Calu3 (cell line): ENCODE results near the gene PLEKHA7. TPM values are rescaled to one million over a fixed set of nuclear protein-coding genes. Genes with fewer than 3 reads are reported as not detected.

Experiments
- BruUV-seq: library from RNA; stranded (reverse); fragments of 400-500 nt; replicated peaks from 2 replicates; lab custom pipeline; 2021; lab: Mats Ljungman, UMichigan
- CTCF ChIA-PET: fragments of 300-600 bp; sonication (Branson Sonifier 250); formaldehyde crosslinking; loops from one replicate; lab custom pipeline; 2022; ENCODE audit warnings: antibody characterized with exemption; lab: Charles Lee
- DNase-seq: peaks from one replicate; pipeline ENCODE4 v3.0.0; 2022
- H3K27ac Mint-ChIP-seq: one replicate; pipeline ENCODE4 v1.8.0; 2022; ENCODE audit warnings: mixed read lengths; ENCODE audit not compliant: unreplicated experiment
- H3K27me3 Mint-ChIP-seq: one replicate; pipeline ENCODE4 v1.8.0; 2022; ENCODE audit warnings: mixed read lengths; ENCODE audit not compliant: unreplicated experiment
- H3K36me3 Mint-ChIP-seq: one replicate; pipeline ENCODE4 v1.8.0; 2022; ENCODE audit warnings: mild to moderate bottlenecking, moderate library complexity, mixed read lengths; ENCODE audit not compliant: insufficient read depth, unreplicated experiment
- H3K4me1 Mint-ChIP-seq: one replicate; pipeline ENCODE4 v1.8.0; 2022; ENCODE audit warnings: mild to moderate bottlenecking, low read depth, mixed read lengths; ENCODE audit not compliant: unreplicated experiment
- H3K4me3 Mint-ChIP-seq: one replicate; pipeline ENCODE4 v1.8.0; 2022; ENCODE audit warnings: mild to moderate bottlenecking, low read depth, moderate library complexity, mixed read lengths; ENCODE audit not compliant: unreplicated experiment
- H3K9me3 Mint-ChIP-seq: one replicate; pipeline ENCODE4 v1.8.0; 2022; ENCODE audit warnings: low read depth, mixed read lengths; ENCODE audit not compliant: unreplicated experiment
- intact Hi-C: fragments of 100-400 bp; cut with micrococcal nuclease; formaldehyde crosslinking; loops from one replicate; pipeline ENCODE4 v1.10.0; 2022; ENCODE audit not compliant: unreplicated experiment
- total RNA-seq: library from RNA; stranded (reverse); gene quantifications from 2 replicates; pipeline ENCODE4 v1.2.3, GENCODE V29; 2022
- TF ChIP-seq, protein P1 (sequence below): fragments of 200-600 bp; IDR thresholded peaks from one replicate; pipeline ENCODE4 v1.8.0; 2022; ENCODE audit warnings: antibody characterized with exemption; ENCODE audit not compliant: unreplicated experiment

PLEKHA7 gene
- total RNA-seq, 1 experiment from 2014 or later, result 138 TPM

DNA sequence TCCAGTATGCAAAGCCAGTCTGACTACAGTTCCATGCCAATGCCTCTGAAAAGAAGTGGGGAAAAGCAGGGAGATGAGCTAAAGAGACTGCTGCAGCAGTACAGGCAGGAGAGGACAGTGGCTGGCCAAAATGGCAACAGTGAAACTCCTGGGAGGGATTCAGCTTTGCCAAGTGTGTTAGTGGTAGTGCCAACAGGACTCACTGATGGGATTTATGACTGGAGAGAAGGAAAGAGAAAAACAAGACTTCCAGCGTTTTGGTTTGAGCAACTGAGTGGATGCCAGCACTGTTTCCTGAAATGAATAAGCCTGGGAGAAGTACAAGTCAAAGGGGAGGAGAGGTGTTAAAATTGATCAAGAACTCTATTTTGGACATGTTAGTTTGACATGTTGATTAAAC lies 80.9 kb downstream of the PLEKHA7 start:
- CTCF ChIA-PET, result interaction anchor here (0.6 to 1.1 kb wide), 2 partner anchors 15 to 151 kb away, joined by 3 read pairs; no protein-coding TSS in a partner anchor
- H3K36me3 Mint-ChIP-seq, result peaks cover 7% of the 10 kb centered on the region
- TF ChIP-seq, protein P1, sequence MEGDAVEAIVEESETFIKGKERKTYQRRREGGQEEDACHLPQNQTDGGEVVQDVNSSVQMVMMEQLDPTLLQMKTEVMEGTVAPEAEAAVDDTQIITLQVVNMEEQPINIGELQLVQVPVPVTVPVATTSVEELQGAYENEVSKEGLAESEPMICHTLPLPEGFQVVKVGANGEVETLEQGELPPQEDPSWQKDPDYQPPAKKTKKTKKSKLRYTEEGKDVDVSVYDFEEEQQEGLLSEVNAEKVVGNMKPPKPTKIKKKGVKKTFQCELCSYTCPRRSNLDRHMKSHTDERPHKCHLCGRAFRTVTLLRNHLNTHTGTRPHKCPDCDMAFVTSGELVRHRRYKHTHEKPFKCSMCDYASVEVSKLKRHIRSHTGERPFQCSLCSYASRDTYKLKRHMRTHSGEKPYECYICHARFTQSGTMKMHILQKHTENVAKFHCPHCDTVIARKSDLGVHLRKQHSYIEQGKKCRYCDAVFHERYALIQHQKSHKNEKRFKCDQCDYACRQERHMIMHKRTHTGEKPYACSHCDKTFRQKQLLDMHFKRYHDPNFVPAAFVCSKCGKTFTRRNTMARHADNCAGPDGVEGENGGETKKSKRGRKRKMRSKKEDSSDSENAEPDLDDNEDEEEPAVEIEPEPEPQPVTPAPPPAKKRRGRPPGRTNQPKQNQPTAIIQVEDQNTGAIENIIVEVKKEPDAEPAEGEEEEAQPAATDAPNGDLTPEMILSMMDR, result no peak
- H3K27me3 Mint-ChIP-seq, result no peaks in the 10 kb centered on the region
- no peak overlapping the region for H3K4me3 Mint-ChIP-seq
- intact Hi-C loops, result loop anchor here (10.0 kb wide), 1 partner anchor 52 kb away; no protein-coding TSS in a partner anchor
- H3K4me1 Mint-ChIP-seq, result peaks cover 39% of the 10 kb centered on the region
- peak overlapping the region; percentile 2 for H3K27ac Mint-ChIP-seq
- no peak for DNase-seq
- no peaks in the 10 kb centered on the region for H3K9me3 Mint-ChIP-seq
- BruUV-seq, result no TSS peak

DNA sequence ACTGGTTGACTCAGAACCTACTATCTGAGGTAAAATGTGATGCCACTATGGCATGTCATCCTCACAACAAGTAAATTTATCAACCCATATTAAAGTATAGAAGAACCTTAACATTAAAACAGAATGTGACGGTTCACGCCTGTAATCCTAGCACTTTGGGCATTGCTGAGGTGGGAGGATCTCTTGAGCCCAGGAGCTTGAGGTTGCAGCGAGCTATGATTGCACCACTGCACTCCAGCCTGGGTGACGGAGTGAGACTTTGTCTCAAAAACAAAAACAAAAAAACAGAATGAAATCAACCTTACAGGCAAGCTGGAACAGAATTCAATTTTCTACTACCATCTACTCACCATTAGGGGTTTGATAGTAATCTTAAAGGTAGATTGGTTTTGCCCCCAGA lies 86.2 kb downstream of the PLEKHA7 start:
- DNase-seq, result no peak
- Mint-ChIP-seq H3K4me1 (peaks cover 37% of the 10 kb centered on the region), H3K36me3 (peaks cover 31% of the 10 kb centered on the region), H3K4me3 (no peak overlapping the region), H3K9me3 (no peaks in the 10 kb centered on the region), H3K27me3 (no peaks in the 10 kb centered on the region), H3K27ac (no peak overlapping the region)
- TF ChIP-seq, protein P1, result no peak
- BruUV-seq, result no TSS peak
- intact Hi-C loops, result no loop called here
- CTCF ChIA-PET, result no interaction called here

DNA sequence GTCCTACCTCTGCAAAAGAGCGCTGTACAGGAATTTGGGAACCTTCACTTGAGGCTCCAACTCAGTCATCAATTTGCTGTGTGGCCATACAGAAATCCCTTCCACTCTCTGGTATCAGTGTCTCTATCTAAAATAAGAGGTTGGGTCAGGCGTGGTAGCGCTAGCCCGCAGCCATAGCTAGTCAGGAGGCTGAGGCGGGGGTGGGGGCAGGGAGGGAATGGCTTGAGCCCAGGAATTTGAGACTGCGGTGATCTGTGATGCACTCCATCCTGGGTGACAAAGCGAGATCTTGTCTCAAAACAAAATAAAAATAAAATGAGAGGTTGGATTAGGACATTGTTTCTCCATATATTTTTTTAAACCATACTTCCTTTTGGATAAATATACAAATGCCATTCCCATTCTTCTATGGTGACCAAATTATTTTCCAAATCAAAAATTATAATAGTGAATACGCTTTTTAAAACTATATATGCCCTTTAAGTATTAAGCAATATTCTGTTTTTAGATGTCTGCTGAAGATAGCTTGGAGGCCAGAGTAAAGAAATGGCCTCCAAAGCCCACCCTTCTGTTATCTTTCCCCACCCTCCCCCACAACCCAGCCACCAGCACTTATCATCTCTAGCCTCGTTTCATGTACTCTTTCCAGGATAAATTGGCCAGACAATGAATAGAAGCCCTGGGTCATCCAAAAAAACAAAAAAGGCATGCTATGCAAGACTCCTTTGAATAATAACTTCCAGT lies 87.2 kb downstream of the PLEKHA7 start:
- intact Hi-C loops, result no loop called here
- Mint-ChIP-seq H3K9me3 (no peaks in the 10 kb centered on the region), H3K36me3 (peaks cover 36% of the 10 kb centered on the region), H3K4me1 (peaks cover 38% of the 10 kb centered on the region), H3K27ac (no peak overlapping the region), H3K4me3 (no peak overlapping the region), H3K27me3 (no peaks in the 10 kb centered on the region)
- TF ChIP-seq, protein P1, result no peak
- BruUV-seq, result no TSS peak
- no peak for DNase-seq
- CTCF ChIA-PET, result no interaction called here

DNA sequence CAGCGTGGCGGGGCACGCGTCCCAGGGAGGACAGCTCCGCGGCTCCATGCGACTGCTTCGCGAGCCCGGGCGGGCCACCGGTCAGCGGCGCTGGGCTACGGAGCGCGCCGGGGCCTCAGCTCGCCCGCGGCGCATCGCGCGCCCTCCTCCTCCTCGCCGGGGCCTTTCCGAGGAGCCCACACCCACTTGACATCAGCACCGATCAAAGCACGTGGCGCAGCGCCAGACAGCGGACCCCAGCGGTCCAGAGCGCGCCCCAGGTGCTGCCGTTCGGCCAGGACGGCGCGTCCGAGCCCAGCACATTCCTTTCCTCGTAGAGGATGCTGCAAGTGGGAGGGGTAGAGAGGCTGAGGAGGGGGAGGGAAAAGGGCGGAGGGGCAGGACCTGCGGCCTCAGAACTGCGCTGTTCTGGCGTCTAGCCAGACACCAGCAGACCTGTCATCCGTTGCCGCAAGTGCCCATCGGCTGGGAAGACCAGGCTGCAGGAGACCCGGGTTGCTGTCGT lies 88.6 kb downstream of the PLEKHA7 start:
- BruUV-seq, result no TSS peak
- no peaks in the 10 kb centered on the region for H3K9me3 Mint-ChIP-seq
- peaks cover 53% of the 10 kb centered on the region for H3K4me1 Mint-ChIP-seq
- peak; percentile 70 for DNase-seq
- CTCF ChIA-PET, result interaction anchor here (2.0 kb wide), 1 partner anchor 44 kb away, joined by 9 read pairs; no protein-coding TSS in a partner anchor
- TF ChIP-seq, protein P1, result no peak
- no peaks in the 10 kb centered on the region for H3K27me3 Mint-ChIP-seq
- H3K36me3 Mint-ChIP-seq, result peaks cover 36% of the 10 kb centered on the region
- intact Hi-C loops, result no loop called here
- peak overlapping the region; percentile 87 for H3K27ac Mint-ChIP-seq
- peak overlapping the region; percentile 95 for H3K4me3 Mint-ChIP-seq
